Esophagus squamous epithelium (tissue), 5 donors: ENCODE data around the gene NCAPH2. TPM values are rescaled to one million over a fixed set of nuclear protein-coding genes. Genes with fewer than 3 reads are reported as not detected.
"Not testable (repeated sequence)": the region's sequence is repeated elsewhere in the genome, so short reads cannot be mapped to it uniquely, and the experiment has no call there.

Experiments used
- DNase-seq: peaks from one replicate; lab custom pipeline; 2025; lab: John Stamatoyannopoulos, UW
- H3K27ac ChIP-seq, 4 donors: fragments of 200-600 bp; sonication (generic); one replicate each; pipeline ENCODE4 v1.5.1; 2016 to 2019; ENCODE audit warnings: mild to moderate bottlenecking in 1 of 4
- H3K27me3 ChIP-seq, 4 donors: fragments of 200-600 bp; sonication (generic); 1 replicate in 3 of 4; 2 replicates in 1 of 4; pipeline versions ENCODE4 v1.5.1 to v1.6.0; 2017 to 2021; ENCODE audit warnings: antibody characterized with exemption in 1 of 4
- H3K36me3 ChIP-seq, 3 donors: fragments of 200-600 bp; sonication (generic); one replicate each; pipeline ENCODE4 v1.5.1; 2016 to 2019
- H3K4me1 ChIP-seq, 3 donors: fragments of 200-600 bp; sonication (generic); one replicate each; pipeline ENCODE4 v1.5.1; 2017 to 2019
- H3K4me3 ChIP-seq, 4 donors: fragments of 200-600 bp; sonication (generic); 1 replicate in 3 of 4; 2 replicates in 1 of 4; pipeline ENCODE4 v1.5.1; 2016 to 2019; ENCODE audit warnings: mild to moderate bottlenecking in 2 of 4, moderate library complexity in 1 of 4
- H3K9me3 ChIP-seq, 3 donors: fragments of 200-600 bp; sonication (generic); one replicate each; pipeline ENCODE4 v1.5.1; 2016 to 2019
- POLR2A ChIP-seq, 4 donors: fragments of 450-650 bp; IDR thresholded peaks; one replicate each; pipeline ENCODE4 v1.6.1; 2017; ENCODE audit warnings: antibody characterized with exemption in 4 of 4, mild to moderate bottlenecking in 4 of 4, moderate library complexity in 3 of 4
- WGBS, 2 donors: methylation state at CpG; one replicate each; pipeline ENCODE4 v1.1.5; 2018; 5-methylcytosine and 5-hydroxymethylcytosine counted together
- intact Hi-C: fragments of 100-400 bp; cut with DNase I; formaldehyde crosslinking; loops from one replicate; pipeline ENCODE4 v1.15.0; 2022
- total RNA-seq, 4 donors: library from RNA; depleted of rRNA; stranded (reverse); fragments of >200 nt; gene quantifications; one replicate each; pipeline ENCODE4 v1.1.0, GENCODE V29; 2016
- TF ChIP-seq, protein P1 (sequence below), 6 experiments: fragments of 450-650 bp in 4 of 6; fragments of 200-600 bp in 2 of 6; sonication (generic) in 2 of 6; IDR thresholded peaks; one replicate each; pipeline ENCODE4 v1.5.1; 2016 to 2019; ENCODE audit warnings: antibody characterized with exemption in 6 of 6, mild to moderate bottlenecking in 4 of 6, moderate library complexity in 4 of 6
- donor health status: DM: yes; HTN: yes; CAD: no.

NCAPH2 gene
- total RNA-seq, 4 donors from 2014 or later, result 30.2 to 42.6 (median 38.5) TPM

DNA sequence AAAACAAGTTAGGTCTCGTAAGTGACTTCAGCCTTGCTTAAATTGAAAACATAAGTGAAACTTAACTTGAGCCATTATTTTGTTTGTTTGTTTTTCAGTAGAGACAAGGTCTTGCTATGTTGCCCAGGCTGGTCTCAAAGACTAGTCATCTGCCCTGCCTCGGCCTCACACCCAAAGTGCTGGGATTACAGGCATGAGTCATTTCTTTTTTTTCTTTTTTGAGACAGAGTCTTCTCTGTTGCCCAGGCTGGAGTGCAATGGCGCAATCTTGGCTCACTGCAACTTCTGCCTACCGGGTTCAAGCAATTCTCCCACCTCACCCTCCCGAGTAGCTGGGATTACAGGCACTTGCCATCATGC is 33.6 kb downstream of the NCAPH2 start:
- H3K9me3 ChIP-seq, H3K36me3 ChIP-seq, DNase-seq, intact Hi-C loops: not testable (repeated sequence)
- Histone ChIP-seq H3K27me3 (peaks cover 0 to 30% (median 0%) of the 10 kb centered on the region in 4 donors), H3K4me3 (peak overlapping the region in 1 of 4 donors; percentile 28), H3K4me1 (peaks cover 40 to 92% (median 72%) of the 10 kb centered on the region in 3 donors), H3K27ac (peak overlapping the region; percentile 85 to 95 (median 94))
- 24 to 37% methylated on average over 5 of the region's 5 CpGs for WGBS, 2 donors
- TF ChIP-seq POLR2A (IDR thresholded peaks at IDR 0.05), result peak in 1 of 4 donors; percentile 20

DNA sequence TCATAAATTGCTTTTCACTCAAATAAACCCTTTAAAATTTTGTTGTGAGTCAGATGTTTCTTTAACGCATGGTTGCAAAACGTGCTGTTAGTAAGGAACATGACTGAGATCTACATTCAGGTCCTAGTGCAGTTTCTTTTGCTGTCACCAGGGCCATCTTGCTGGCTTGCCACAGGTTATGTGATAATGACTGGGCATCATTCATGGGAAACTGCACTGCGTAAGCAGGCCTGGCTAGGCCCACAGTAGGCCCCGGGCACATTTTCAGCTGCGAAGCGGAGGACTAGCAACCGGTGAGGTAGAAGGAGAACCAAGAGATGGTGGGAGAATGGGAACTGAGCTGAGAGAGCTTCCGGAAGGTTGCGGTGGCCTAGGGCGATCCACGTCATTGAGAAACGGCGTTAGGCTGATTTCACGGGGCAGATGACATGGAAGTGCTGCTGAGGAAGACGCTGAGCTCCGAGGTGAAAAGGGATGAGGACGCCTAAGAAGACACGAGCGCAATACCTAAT is 34.4 kb downstream of the NCAPH2 start:
- Histone ChIP-seq H3K4me1 (peaks cover 40 to 97% (median 72%) of the 10 kb centered on the region in 3 donors), H3K36me3 (no peaks in the 10 kb centered on the region), H3K27me3 (peaks cover 0 to 38% (median 0%) of the 10 kb centered on the region in 4 donors), H3K9me3 (no peaks in the 10 kb centered on the region), H3K27ac (peak overlapping the region; percentile 85 to 95 (median 94)), H3K4me3 (no peak overlapping the region)
- peak in 1 of 4 donors; percentile 48 for TF ChIP-seq POLR2A (IDR thresholded peaks at IDR 0.05)
- TF ChIP-seq, protein P1, sequence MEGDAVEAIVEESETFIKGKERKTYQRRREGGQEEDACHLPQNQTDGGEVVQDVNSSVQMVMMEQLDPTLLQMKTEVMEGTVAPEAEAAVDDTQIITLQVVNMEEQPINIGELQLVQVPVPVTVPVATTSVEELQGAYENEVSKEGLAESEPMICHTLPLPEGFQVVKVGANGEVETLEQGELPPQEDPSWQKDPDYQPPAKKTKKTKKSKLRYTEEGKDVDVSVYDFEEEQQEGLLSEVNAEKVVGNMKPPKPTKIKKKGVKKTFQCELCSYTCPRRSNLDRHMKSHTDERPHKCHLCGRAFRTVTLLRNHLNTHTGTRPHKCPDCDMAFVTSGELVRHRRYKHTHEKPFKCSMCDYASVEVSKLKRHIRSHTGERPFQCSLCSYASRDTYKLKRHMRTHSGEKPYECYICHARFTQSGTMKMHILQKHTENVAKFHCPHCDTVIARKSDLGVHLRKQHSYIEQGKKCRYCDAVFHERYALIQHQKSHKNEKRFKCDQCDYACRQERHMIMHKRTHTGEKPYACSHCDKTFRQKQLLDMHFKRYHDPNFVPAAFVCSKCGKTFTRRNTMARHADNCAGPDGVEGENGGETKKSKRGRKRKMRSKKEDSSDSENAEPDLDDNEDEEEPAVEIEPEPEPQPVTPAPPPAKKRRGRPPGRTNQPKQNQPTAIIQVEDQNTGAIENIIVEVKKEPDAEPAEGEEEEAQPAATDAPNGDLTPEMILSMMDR (IDR thresholded peaks at IDR 0.05), result peak in 3 of 6 experiments; percentile 38 to 67 (median 52)
- intact Hi-C loops, result no loop called here
- WGBS, 2 donors, result 65 to 81% methylated on average over 17 to 18 of the region's 19 CpGs
- no peak for DNase-seq

DNA sequence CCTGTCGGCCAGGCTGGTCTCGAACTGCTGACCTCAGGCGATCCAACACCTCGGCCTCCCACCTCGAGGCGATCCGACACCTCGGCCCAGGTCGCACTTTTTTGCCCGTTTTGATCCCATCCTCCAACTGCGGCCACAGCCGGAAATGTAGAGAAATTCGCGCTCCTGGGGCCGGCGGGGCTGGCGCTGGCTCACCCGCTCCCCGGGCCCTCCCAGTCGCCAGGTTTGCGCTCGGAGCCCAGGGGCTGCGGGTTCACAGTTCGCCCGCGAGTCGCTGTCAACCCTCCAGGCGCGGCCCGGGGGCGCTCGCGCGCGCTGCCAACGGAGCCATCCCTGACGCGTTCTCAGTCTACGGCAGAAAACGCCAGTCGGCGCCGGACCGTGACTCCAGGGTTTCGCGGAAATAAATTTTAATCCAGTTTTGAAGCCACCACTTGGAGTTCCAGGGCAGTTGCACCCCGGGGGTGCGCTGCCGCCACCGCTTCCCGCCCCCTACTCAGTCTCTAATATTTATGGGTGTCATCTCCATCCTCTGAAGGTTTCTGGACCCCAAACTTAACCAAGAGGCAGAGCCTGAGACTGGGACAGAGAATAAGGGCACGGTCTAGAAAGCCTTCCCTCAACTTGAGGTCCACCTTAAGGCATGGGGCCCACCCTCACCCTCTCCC is 36.2 kb downstream of the NCAPH2 start:
- H3K4me3 ChIP-seq, result peak overlapping the region; percentile 0 to 56 (median 31)
- H3K36me3 ChIP-seq, result no peaks in the 10 kb centered on the region
- 2 to 12% methylated on average over 9 to 31 of the region's 52 CpGs for WGBS, 2 donors
- no peaks in the 10 kb centered on the region for H3K9me3 ChIP-seq
- TF ChIP-seq, protein P1 (IDR thresholded peaks at IDR 0.05), result peak; percentile 5 to 48 (median 39)
- TF ChIP-seq POLR2A (IDR thresholded peaks at IDR 0.05), result peak in 1 of 4 donors; percentile 36
- H3K4me1 ChIP-seq, result peaks cover 25 to 96% (median 58%) of the 10 kb centered on the region in 3 donors
- intact Hi-C loops, result no loop called here
- peaks cover 0 to 48% (median 0%) of the 10 kb centered on the region in 4 donors for H3K27me3 ChIP-seq
- H3K27ac ChIP-seq, result peak overlapping the region; percentile 70 to 94 (median 80)
- no peak for DNase-seq

DNA sequence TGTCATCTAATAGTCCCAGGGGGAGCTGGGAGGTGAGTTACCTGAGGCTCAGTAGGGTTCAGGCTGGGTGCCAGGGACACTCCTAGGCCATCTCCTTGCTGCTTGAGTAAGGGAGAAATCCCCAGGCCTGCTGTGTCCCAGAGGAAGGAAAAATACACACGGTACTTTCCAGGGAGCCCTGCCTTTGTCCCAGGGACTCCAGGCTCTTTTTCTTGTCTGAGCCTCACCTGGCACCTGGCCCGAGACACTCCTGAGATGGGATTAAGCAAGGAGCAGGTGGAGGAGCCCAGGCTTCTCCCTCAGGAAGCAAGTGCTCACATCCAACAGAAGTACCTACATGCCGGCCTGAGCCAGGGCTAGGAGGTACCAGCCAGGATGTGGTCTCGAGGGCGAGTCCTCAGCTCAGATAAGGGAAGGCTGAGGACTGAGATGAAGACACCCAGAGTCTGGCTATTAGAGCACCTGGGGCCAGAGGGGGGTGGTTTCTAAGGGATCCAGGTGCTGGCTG is 36.8 kb downstream of the NCAPH2 start:
- DNase-seq, result no peak
- no peaks in the 10 kb centered on the region for H3K36me3 ChIP-seq
- peak overlapping the region; percentile 70 to 94 (median 80) for H3K27ac ChIP-seq
- H3K9me3 ChIP-seq, result no peaks in the 10 kb centered on the region
- H3K4me3 ChIP-seq, result peak overlapping the region in 2 of 4 donors; percentile 34 to 56
- H3K4me1 ChIP-seq, result peaks cover 23 to 94% (median 56%) of the 10 kb centered on the region in 3 donors
- TF ChIP-seq POLR2A (IDR thresholded peaks at IDR 0.05), result no peak
- TF ChIP-seq, protein P1 (IDR thresholded peaks at IDR 0.05), result no peak
- WGBS, 2 donors, result 5 to 40% methylated on average over 1 to 4 of the region's 5 CpGs
- intact Hi-C loops, result no loop called here
- H3K27me3 ChIP-seq, result peaks cover 0 to 54% (median 0%) of the 10 kb centered on the region in 4 donors

DNA sequence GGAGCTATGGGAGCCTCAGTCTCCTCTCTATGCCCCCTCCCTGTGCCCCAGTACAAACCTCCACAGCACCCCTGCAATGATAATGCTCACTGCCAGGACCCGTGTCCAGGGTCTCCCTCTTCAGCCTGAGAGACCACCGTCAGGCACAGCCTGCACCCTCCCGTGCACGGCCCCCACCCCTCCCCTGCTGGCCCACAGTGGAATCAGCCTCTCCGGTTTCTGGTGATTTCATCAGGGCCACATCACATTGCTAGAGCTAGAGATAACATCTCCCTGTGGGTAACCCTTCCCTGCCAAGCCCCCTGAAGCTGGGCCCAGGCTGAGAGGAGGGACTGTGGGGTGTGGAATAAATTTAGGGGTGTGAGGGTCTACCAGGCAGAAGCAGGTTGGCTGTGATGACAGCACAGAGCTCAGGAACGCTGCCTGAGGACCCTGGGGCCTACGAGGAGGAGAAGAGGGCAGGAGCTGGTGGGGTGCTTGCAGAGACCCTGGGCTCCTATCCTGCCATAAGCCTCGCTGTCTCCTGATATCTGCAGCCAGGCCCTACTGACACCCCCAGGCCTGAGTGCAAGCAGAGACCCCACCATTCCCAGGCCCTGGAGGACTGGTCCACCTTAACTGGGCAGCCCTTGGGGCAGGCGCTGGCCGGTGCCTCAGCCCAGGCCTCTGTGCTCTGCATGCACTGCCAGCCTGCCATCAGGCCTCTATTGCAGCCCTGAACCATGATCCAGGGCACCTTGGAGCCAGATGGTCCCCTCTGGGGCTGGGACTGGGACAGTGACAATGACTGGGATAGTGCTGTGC is 37.7 kb downstream of the NCAPH2 start, which contains the start of gene KLHDC7B:
Gene KLHDC7B (plus strand): TSS at position 378 of the 804 bp plus-strand sequence. CDS start 345 bp downstream, at position 723.
- Histone ChIP-seq H3K4me1 (peaks cover 18 to 85% (median 49%) of the 10 kb centered on the region in 3 donors), H3K36me3 (no peaks in the 10 kb centered on the region), H3K27ac (peak within 1 kb of the TSS; percentile 70 to 94 (median 80)), H3K27me3 (peaks cover 0 to 59% (median 0%) of the 10 kb centered on the region in 4 donors), H3K9me3 (no peaks in the 10 kb centered on the region), H3K4me3 (peak within 1 kb of the TSS in 1 of 4 donors; percentile 56)
- intact Hi-C loops, result no loop called here
- DNase-seq, result no peak
- 41 to 59% methylated on average over 5 of the region's 10 CpGs for WGBS, 2 donors
- no peak for TF ChIP-seq POLR2A (IDR thresholded peaks at IDR 0.05)
- TF ChIP-seq, protein P1 (IDR thresholded peaks at IDR 0.05), result peak in 2 of 6 experiments; percentile 16 to 26
